Measurements from ENCODE around the gene SMIM23. TPM values are rescaled to one million over a fixed set of nuclear protein-coding genes. Genes with fewer than 3 reads are reported as not detected.

Gene SMIM23
- total and polyA plus RNA-seq, 2 donors (not counting 3 experiments of a cell fraction or from before 2014, with no cell fraction given): not detected

DNA sequence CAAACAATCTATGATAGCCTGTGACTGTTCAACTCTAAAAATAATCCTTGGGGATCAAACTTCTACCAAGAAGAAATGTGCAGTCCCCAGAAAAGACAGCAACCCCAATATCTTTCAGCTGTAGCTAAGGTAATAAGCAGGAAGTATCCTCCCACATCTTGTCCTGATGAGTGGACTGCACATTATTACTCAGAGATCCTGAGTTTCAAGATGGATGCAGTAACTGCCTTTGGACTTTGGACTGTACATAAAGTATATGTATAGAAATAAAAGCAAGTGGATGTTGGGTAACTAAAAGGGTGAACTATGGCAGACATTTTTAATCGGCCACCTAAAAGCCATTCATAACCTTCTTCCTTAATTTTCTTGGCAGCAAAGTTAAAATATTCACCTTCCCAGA is 45.1 kb downstream of the SMIM23 start:
- H2AFZ ChIP-seq (ENCODE audit: low read depth, low read length): no peak overlapping the region
- H3K27me3 ChIP-seq (ENCODE audit: control insufficient read depth in 2 of 2, insufficient read depth in 2 of 2, low read length in 2 of 2): peaks cover 0 to 4% of the 10 kb centered on the region in 2 experiments
- H3K9me3 ChIP-seq (replicated peaks; ENCODE audit: control insufficient read depth, insufficient read depth, low read length): no peaks in the 10 kb centered on the region
- H3K27ac ChIP-seq (ENCODE audit: insufficient read depth, low read depth, low read length): no peak overlapping the region
- H3K4me1 ChIP-seq (ENCODE audit: control insufficient read depth, extremely low read depth, insufficient read depth, low read length): no peaks in the 10 kb centered on the region
- DNase-seq (ENCODE audit: low read depth, low spot score): no peak
- no peak for FAIRE-seq
- H3K9ac ChIP-seq (replicated peaks; ENCODE audit: extremely low read depth, insufficient read depth, low read length): no peak overlapping the region
- no peaks in the 10 kb centered on the region for H3K9me1 ChIP-seq (replicated peaks; ENCODE audit: control insufficient read depth, extremely low read depth, insufficient read depth, low read length)
- H3K4me2 ChIP-seq (ENCODE audit: insufficient read depth, low read length): no peak overlapping the region
- no peaks in the 10 kb centered on the region for H3K79me2 ChIP-seq (ENCODE audit: control insufficient read depth, insufficient read depth, low read length)
- BruUV-seq (replicated peaks): no TSS peak
- H4K20me1 ChIP-seq (replicated peaks; ENCODE audit: control insufficient read depth, extremely low read depth, insufficient read depth, low read length): no peaks in the 10 kb centered on the region
- dilution Hi-C loops (cut with MboI; ENCODE audit: extremely low pct_ligation_motif_present, low sequenced_read_pairs): no loop called here
- H3K36me3 ChIP-seq (ENCODE audit: control insufficient read depth in 2 of 2, extremely low read depth in 1 of 2, insufficient read depth in 2 of 2, low read length in 2 of 2): no peaks in the 10 kb centered on the region
- CTCF ChIA-PET: no interaction called here
- POLR2A ChIA-PET: no interaction called here
- no peak overlapping the region for H3K4me3 ChIP-seq (replicated peaks in 1 of 3; ENCODE audit: insufficient read depth in 1 of 3, low read depth in 1 of 3, low read length in 3 of 3)
- TF ChIP-seq POLR2AphosphoS5 (IDR thresholded peaks at IDR 0.05; ENCODE audit: insufficient read depth, low read depth, low read length) (no peak), GATA2 (IDR thresholded peaks at IDR 0.05; ENCODE audit: insufficient read depth, insufficient read length, low read depth, low read length) (no peak), MYC (IDR thresholded peaks at IDR 0.05; ENCODE audit: low read depth, low read length) (no peak), FOS (IDR thresholded peaks at IDR 0.05; ENCODE audit: borderline replicate concordance, insufficient read depth, low read length) (no peak), EZH2 (IDR thresholded peaks at IDR 0.05; ENCODE audit: borderline replicate concordance, low read depth, low read length, severe bottlenecking) (no peak), JUN (IDR thresholded peaks at IDR 0.05; ENCODE audit: borderline replicate concordance, insufficient read depth, insufficient read length, low read depth) (no peak), POLR2A (IDR thresholded peaks at IDR 0.05; ENCODE audit: low read depth, low read length) (no peak)
- TF ChIP-seq, protein P1, sequence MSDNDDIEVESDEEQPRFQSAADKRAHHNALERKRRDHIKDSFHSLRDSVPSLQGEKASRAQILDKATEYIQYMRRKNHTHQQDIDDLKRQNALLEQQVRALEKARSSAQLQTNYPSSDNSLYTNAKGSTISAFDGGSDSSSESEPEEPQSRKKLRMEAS (IDR thresholded peaks at IDR 0.05; ENCODE audit: insufficient read depth, insufficient read length): no peak
- TF ChIP-seq, protein P2, sequence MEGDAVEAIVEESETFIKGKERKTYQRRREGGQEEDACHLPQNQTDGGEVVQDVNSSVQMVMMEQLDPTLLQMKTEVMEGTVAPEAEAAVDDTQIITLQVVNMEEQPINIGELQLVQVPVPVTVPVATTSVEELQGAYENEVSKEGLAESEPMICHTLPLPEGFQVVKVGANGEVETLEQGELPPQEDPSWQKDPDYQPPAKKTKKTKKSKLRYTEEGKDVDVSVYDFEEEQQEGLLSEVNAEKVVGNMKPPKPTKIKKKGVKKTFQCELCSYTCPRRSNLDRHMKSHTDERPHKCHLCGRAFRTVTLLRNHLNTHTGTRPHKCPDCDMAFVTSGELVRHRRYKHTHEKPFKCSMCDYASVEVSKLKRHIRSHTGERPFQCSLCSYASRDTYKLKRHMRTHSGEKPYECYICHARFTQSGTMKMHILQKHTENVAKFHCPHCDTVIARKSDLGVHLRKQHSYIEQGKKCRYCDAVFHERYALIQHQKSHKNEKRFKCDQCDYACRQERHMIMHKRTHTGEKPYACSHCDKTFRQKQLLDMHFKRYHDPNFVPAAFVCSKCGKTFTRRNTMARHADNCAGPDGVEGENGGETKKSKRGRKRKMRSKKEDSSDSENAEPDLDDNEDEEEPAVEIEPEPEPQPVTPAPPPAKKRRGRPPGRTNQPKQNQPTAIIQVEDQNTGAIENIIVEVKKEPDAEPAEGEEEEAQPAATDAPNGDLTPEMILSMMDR (IDR thresholded peaks at IDR 0.05; ENCODE audit: extremely low read depth in 1 of 2, insufficient read depth in 1 of 2, low read depth in 1 of 2, low read length in 2 of 2): no peak
- intact Hi-C loops (cut with micrococcal nuclease): no loop called here
